K562 (cell line): ENCODE data around the gene MTHFSD. TPM values are rescaled to one million over a fixed set of nuclear protein-coding genes. Genes with fewer than 3 reads are reported as not detected.

ENCODE experiments used
- C11orf30 ChIP-seq: fragments of 450-650 bp; IDR thresholded peaks from 2 replicates; pipeline ENCODE4 v1.6.1; 2016; ENCODE audit warnings: low read depth, mild to moderate bottlenecking
- E2F6 ChIP-seq, 2 experiments: IDR thresholded peaks; 2 replicates each; pipeline ENCODE4 v1.6.1; 2011; ENCODE audit warnings: borderline replicate concordance in 1 of 2, control low read depth in 1 of 2, low read depth in 1 of 2, low read length in 1 of 2, mild to moderate bottlenecking in 1 of 2, mixed read lengths in 1 of 2, moderate library complexity in 1 of 2; ENCODE audit not compliant: insufficient read depth in 1 of 2, insufficient read length in 1 of 2, poor library complexity in 1 of 2, severe bottlenecking in 1 of 2; ENCODE audit errors: extremely low read depth in 1 of 2
- FOSL1 ChIP-seq: fragments of 200-800 bp; sonication (Bioruptor generic); conservative IDR thresholded peaks from 2 replicates; pipeline ENCODE4 v1.6.1; 2016; ENCODE audit warnings: missing genetic modification characterization, missing compliant biosample characterization
- L3MBTL2 ChIP-seq: fragments of 450-650 bp; IDR thresholded peaks from 2 replicates; pipeline ENCODE4 v1.6.1; 2016; ENCODE audit warnings: mild to moderate bottlenecking, moderate library complexity
- NCOR1 ChIP-seq: fragments of 450-650 bp; IDR thresholded peaks from 2 replicates; pipeline ENCODE4 v1.6.1; 2016; ENCODE audit warnings: mild to moderate bottlenecking, moderate library complexity
- USF2 ChIP-seq: sonication (generic); formaldehyde crosslinking; IDR thresholded peaks from 2 replicates; pipeline ENCODE4 v1.5.0; 2020; ENCODE audit warnings: missing genetic modification reagents
- ZFP36 ChIP-seq: fragments of 150-350 bp; IDR thresholded peaks from 2 replicates; pipeline ENCODE4 v1.6.1; 2018; ENCODE audit warnings: low read length, low read depth; ENCODE audit not compliant: partially characterized antibody
- polyA plus RNA-seq, 8 experiments: library from polyadenylated mRNA; depleted of rRNA in 4 of 8; stranded (reverse) in 5 of 8; unstranded in 3 of 8; fragments of >200 nt; fragmentation: Nextera tagmentation in 2 of 8; fragmentation: Illumina TruSeq in 1 of 8; extraction: Ambion mirVana in 2 of 8; extraction: Trizol in 1 of 8; gene quantifications; 2 replicates each; pipeline versions ENCODE4 v1.2.1 to v1.2.3, GENCODE V29; 2011 to 2014; ENCODE audit warnings: inconsistent platforms in 1 of 8, missing spikeins in 1 of 8
- total RNA-seq, 7 experiments: library from RNA; depleted of rRNA in 6 of 7; stranded (reverse); fragments of >200 nt in 6 of 7; fragmentation: Illumina TruSeq in 2 of 7; extraction: Trizol in 2 of 7; gene quantifications; 2 replicates each; pipeline versions ENCODE4 v1.2.1 to v1.2.3, GENCODE V29; 2011 to 2021; ENCODE audit warnings: low replicate concordance in 1 of 7
- TF ChIP-seq, protein P1 (sequence below): sonication (generic); formaldehyde crosslinking; IDR thresholded peaks from 2 replicates; pipeline ENCODE4 v1.9.0; 2022; ENCODE audit warnings: mild to moderate bottlenecking, missing genetic modification reagents
- TF ChIP-seq, protein P2 (sequence below): fragments of 450-650 bp; formaldehyde crosslinking; conservative IDR thresholded peaks from 2 replicates; pipeline ENCODE4 v1.4.0; 2022; ENCODE audit warnings: mild to moderate bottlenecking, missing genetic modification characterization
- TF ChIP-seq, protein P3 (sequence below): fragments of 450-650 bp; formaldehyde crosslinking; IDR thresholded peaks from 2 replicates; pipeline ENCODE4 v1.4.0; 2020; ENCODE audit warnings: mild to moderate bottlenecking, moderate library complexity

MTHFSD gene
- total and polyA plus RNA-seq, 9 of the 15 experiments (the other 6 are each of a cell fraction or from before 2014, with no cell fraction given), result 3.2 to 20.2 (median 12.0) TPM

GRCh38 chr16:86520317-86521210, 34.5 kb downstream of the MTHFSD start (continued):
- TF ChIP-seq, protein P1, sequence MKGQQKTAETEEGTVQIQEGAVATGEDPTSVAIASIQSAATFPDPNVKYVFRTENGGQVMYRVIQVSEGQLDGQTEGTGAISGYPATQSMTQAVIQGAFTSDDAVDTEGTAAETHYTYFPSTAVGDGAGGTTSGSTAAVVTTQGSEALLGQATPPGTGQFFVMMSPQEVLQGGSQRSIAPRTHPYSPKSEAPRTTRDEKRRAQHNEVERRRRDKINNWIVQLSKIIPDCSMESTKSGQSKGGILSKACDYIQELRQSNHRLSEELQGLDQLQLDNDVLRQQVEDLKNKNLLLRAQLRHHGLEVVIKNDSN (CRISPR knock-in tag), result peak; percentile 70
- TF ChIP-seq ZFP36 (peak; percentile 24), E2F6 (IDR thresholded peaks at IDR 0.05; ENCODE audit: borderline replicate concordance in 1 of 2, extremely low read depth in 1 of 2, insufficient read depth in 1 of 2, insufficient read length in 1 of 2, low read depth in 1 of 2, low read length in 1 of 2, poor library complexity in 1 of 2, severe bottlenecking in 1 of 2) (peak; percentile 48 to 90), L3MBTL2 (peak; percentile 78), NCOR1 (no peak), C11orf30 (no peak), FOSL1 (no peak), USF2 (0 out of 2 replicates have a peak, but pooled peaks have one; percentile 9)
- TF ChIP-seq, protein P2, sequence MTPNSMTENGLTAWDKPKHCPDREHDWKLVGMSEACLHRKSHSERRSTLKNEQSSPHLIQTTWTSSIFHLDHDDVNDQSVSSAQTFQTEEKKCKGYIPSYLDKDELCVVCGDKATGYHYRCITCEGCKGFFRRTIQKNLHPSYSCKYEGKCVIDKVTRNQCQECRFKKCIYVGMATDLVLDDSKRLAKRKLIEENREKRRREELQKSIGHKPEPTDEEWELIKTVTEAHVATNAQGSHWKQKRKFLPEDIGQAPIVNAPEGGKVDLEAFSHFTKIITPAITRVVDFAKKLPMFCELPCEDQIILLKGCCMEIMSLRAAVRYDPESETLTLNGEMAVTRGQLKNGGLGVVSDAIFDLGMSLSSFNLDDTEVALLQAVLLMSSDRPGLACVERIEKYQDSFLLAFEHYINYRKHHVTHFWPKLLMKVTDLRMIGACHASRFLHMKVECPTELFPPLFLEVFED (CRISPR knock-in tag), result no peak
- TF ChIP-seq, protein P3, sequence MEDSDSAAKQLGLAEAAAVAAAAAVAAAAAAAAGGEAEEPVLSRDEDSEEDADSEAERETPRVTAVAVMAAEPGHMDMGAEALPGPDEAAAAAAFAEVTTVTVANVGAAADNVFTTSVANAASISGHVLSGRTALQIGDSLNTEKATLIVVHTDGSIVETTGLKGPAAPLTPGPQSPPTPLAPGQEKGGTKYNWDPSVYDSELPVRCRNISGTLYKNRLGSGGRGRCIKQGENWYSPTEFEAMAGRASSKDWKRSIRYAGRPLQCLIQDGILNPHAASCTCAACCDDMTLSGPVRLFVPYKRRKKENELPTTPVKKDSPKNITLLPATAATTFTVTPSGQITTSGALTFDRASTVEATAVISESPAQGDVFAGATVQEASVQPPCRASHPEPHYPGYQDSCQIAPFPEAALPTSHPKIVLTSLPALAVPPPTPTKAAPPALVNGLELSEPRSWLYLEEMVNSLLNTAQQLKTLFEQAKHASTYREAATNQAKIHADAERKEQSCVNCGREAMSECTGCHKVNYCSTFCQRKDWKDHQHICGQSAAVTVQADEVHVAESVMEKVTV (CRISPR knock-in tag), result peak; percentile 38; the same call in 1 of the 2 replicates
